ENCODE results near the gene SYK. TPM values are rescaled to one million over a fixed set of nuclear protein-coding genes. Genes with fewer than 3 reads are reported as not detected.

Gene SYK
- total RNA-seq, 2 donors from 2014 or later: 4.5 to 43.6 TPM

- intact Hi-C loops (cut with DNase I): loop anchor here (5.0 to 10.0 kb wide), 3 partner anchors 648 to 1276 kb away; no protein-coding TSS in a partner anchor
- Histone ChIP-seq H3K4me1 (replicated peaks) (no peaks in the 10 kb centered on the region), H3K27me3 (replicated peaks; ENCODE audit: insufficient read depth) (no peaks in the 10 kb centered on the region), H3K27ac (no peak overlapping the region), H3K9me3 (no peaks in the 10 kb centered on the region), H3K4me3 (no peak overlapping the region), H3K36me3 (no peaks in the 10 kb centered on the region)
- TF ChIP-seq POLR2A (IDR thresholded peaks at IDR 0.05) (no peak), POLR2AphosphoS5 (IDR thresholded peaks at IDR 0.05) (no peak), CTCF (IDR thresholded peaks at IDR 0.05) (no peak)
- DNase-seq (ENCODE audit: low spot score): no peak
- 82% methylated on average over 8 of the region's 8 CpGs for WGBS
Measured at GRCh38 chr9:90872835-90873294, 71.2 kb downstream of the SYK start.

- Histone ChIP-seq H3K27me3 (replicated peaks; ENCODE audit: insufficient read depth) (no peaks in the 10 kb centered on the region), H3K36me3 (no peaks in the 10 kb centered on the region), H3K27ac (no peak overlapping the region), H3K4me3 (no peak overlapping the region), H3K4me1 (replicated peaks) (no peaks in the 10 kb centered on the region), H3K9me3 (no peaks in the 10 kb centered on the region)
- no peak for DNase-seq (ENCODE audit: low spot score)
- WGBS: 100% methylated on average over 2 of the region's 2 CpGs
- intact Hi-C loops (cut with DNase I): loop anchor here (5.0 to 10.0 kb wide), 3 partner anchors 649 to 1276 kb away; no protein-coding TSS in a partner anchor
- TF ChIP-seq CTCF (IDR thresholded peaks at IDR 0.05) (no peak), POLR2A (IDR thresholded peaks at IDR 0.05) (no peak)
Measured at GRCh38 chr9:90873422-90873821, 71.8 kb downstream of the SYK start.

- no peaks in the 10 kb centered on the region for H3K36me3 ChIP-seq
- intact Hi-C loops (cut with DNase I): loop anchor here (5.0 to 10.0 kb wide), 3 partner anchors 649 to 1277 kb away; no protein-coding TSS in a partner anchor
- DNase-seq (ENCODE audit: low spot score): no peak
- H3K27ac ChIP-seq: no peak overlapping the region
- H3K4me1 ChIP-seq (replicated peaks): no peaks in the 10 kb centered on the region
- H3K4me3 ChIP-seq: no peak overlapping the region
- TF ChIP-seq POLR2AphosphoS5 (IDR thresholded peaks at IDR 0.05): no peak
- no peak for TF ChIP-seq CTCF (IDR thresholded peaks at IDR 0.05)
- no peak for TF ChIP-seq POLR2A (IDR thresholded peaks at IDR 0.05)
- no peaks in the 10 kb centered on the region for H3K27me3 ChIP-seq (replicated peaks; ENCODE audit: insufficient read depth)
- H3K9me3 ChIP-seq: no peaks in the 10 kb centered on the region
- WGBS: 87% methylated on average over 8 of the region's 8 CpGs
Measured at GRCh38 chr9:90874194-90874593, 72.6 kb downstream of the SYK start.

GRCh38 chr9:90878562-90878961 lies 76.9 kb downstream of the SYK start:
- no peak overlapping the region for H3K27ac ChIP-seq
- DNase-seq (ENCODE audit: low spot score): no peak

More at GRCh38 chr9:90878562-90878961, 76.9 kb downstream of the SYK start:
- Histone ChIP-seq H3K27me3 (replicated peaks; ENCODE audit: insufficient read depth) (no peaks in the 10 kb centered on the region), H3K36me3 (no peaks in the 10 kb centered on the region), H3K4me1 (replicated peaks) (no peaks in the 10 kb centered on the region), H3K4me3 (no peak overlapping the region), H3K9me3 (no peaks in the 10 kb centered on the region)
- TF ChIP-seq POLR2A (IDR thresholded peaks at IDR 0.05) (no peak), POLR2AphosphoS5 (IDR thresholded peaks at IDR 0.05) (no peak), CTCF (IDR thresholded peaks at IDR 0.05) (no peak)
- 56% methylated on average over 5 of the region's 5 CpGs for WGBS
- intact Hi-C loops (cut with DNase I): loop anchor here (10.0 kb wide), 1 partner anchor 654 kb away; no protein-coding TSS in a partner anchor
